NCI-H510A treated with DMSO at 0.1 percent for 48 hours (cell line): ENCODE results near the gene PTPN6.

Source experiments
- DNase-seq: peaks from one replicate; lab custom pipeline; 2025; lab: John Stamatoyannopoulos, UW

PTPN6 gene

DNA sequence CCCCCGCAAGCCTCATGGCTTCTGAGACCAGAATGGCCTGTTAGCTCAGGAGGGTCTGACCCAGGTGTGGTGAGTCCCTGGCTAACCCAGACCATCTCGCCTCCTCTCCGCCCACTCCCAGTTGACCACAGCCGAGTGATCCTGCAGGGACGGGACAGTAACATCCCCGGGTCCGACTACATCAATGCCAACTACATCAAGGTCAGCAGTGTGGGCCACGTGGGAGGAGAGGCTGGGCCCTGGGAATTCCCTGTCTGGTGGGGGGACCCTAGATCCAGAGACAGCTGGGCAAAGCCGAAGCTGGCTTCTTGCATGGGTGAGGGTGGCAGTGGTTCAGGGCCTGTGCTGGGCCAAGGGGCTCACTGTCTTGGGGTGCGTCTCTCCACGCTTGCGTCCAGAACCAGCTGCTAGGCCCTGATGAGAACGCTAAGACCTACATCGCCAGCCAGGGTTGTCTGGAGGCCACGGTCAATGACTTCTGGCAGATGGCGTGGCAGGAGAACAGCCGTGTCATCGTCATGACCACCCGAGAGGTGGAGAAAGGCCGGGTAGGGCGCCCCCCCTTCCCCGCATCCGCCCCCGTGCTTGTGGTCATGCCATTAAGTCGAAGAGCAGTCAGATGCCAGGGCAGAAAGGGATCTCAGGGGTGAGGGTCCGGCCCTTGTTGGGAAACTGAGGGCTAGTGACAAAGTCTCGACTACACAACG, 5.0 kb downstream of the PTPN6 start:
- no peak for DNase-seq

DNA sequence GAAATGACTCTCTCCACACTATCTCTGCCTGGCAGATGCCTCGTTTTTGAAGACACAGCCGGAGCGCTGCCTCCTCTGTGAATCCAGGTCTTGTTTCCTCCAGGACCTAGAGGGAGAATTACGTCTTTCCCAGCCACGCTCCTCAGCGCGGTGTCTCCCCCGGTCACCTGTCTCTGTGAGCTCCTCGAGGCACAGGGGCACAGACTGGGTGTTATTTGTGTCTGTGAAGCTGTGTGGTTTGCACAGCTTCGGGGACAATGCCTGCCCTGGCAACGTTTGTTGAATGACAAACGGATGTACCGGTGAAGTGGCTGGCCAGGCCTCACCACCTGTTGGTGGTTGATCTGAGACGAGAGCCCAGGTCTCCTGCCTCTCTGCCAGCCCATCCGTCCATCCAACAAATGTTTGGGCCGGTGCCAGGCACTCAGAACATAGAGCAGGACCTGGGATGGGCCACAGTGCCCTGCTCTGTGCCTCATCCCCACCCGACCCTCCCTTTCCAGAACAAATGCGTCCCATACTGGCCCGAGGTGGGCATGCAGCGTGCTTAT, 6.1 kb downstream of the PTPN6 start:
- no peak for DNase-seq

DNA sequence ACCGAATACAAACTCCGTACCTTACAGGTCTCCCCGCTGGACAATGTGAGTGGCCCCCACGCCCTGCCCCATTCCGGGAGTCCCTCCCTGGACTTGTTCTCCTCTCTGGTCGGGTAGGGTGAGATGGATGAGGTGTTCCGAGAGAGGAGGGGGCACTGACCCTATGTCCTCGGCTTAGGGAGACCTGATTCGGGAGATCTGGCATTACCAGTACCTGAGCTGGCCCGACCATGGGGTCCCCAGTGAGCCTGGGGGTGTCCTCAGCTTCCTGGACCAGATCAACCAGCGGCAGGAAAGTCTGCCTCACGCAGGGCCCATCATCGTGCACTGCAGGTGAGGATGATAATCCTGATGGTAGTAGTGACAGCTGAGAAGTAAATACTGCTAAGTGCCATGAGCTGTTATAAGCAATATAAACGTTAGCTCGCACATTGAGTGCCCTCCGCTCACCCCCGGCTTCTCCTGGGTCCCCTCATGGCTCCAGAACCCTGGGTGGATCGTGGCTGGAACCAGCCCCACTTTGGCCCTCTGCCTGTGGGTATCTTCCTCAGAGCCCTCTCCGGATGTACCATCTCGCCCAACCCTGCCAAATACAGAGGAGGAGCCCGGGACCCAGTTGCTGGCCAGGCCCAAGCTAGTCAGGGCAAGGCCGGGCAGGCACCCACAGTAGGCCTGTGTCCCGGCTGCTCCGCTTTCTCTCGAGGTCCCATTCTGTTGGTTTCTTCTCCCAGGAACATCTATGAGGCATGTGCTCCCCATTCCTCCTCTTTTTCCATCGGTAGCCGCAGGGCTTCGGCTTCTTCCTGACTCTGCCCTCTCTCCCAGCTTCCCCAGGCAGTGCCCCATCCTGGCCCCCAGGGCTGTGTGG, 6.8 kb downstream of the PTPN6 start:
- DNase-seq = no peak

DNA sequence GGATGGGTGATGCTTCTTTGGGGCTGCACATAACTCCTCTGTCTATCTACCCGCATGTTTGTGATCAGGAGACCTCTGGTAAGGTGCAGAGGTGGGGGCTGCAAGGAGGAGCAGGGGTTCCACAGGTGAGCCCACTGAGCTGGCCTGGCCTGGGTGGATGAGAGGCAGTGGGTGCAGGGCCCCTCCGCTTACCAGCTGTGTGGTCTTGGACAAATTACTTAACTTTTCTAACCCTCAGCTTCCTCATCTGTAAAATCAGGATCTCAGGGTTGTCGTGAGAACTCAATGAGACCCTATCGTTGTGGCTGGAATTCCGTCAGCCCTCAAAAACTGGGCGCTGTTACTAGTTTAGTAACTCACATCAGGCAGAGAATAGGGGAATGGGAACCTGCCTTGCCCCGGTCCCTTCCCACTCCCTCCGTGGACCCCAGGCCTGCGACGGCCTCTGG, 7.5 kb downstream of the PTPN6 start:
- DNase-seq = no peak

DNA sequence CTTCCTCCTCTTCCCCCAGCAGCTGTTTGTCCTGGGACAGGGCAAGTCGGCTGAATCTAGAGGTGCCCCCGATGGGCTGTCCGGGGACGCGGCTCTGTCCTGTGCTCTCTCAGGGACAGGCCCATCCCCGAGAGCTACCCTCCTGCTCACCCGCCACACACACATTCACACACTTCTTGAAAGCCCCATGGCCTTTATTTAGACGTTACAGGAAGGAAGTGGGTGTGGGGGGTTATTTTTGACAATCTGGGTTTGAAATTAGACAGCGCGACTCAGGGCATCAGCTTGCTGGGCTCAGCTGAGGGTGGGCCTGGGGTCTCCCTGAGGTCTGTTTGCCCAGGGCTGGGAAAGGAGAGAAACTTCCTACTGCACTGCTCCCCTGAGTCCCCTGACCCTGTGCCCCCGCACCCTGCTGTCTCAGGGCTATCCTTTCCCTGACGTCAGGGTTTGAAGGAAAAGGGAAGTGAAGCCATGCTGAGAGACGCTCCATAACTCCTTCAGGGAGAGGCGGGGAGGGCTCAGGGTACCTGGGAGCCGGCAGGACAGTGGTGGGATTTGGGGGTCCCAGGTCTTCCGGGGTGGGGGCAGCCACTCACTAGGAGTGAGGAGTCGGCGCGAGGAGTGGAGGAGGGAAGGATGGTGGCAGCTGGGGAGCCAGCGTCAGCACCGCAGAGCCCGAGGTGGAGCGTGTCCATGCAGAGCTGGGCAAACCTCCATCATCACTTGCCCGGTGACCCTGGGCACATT, 8.1 kb downstream of the PTPN6 start:
- no peak for DNase-seq

DNA sequence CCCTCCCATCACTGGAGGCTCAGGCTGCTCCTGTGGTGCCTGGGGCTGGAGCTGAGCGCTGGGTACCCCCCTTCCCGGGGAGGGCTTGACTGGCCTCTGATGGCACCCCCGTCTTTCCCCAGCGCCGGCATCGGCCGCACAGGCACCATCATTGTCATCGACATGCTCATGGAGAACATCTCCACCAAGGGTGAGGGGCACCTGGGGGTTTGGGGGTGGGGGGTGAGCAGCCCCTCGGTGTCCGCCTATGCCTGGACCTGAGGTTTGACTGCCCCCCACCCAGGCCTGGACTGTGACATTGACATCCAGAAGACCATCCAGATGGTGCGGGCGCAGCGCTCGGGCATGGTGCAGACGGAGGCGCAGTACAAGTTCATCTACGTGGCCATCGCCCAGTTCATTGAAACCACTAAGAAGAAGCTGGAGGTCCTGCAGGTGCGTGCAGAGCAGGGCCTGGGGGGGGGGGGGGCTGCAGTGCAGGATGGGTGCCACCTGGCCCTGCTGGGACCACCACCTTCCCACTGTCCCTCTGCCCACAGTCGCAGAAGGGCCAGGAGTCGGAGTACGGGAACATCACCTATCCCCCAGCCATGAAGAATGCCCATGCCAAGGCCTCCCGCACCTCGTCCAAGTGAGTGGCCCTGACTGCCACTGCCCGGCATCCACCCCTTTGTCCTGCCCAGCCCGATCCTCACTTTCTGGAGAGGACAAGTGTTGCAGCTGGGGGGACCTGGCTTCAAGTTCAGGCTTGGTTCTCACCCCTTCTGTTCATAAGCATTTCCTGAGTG, 8.8 kb downstream of the PTPN6 start:
- DNase-seq = no peak

DNA sequence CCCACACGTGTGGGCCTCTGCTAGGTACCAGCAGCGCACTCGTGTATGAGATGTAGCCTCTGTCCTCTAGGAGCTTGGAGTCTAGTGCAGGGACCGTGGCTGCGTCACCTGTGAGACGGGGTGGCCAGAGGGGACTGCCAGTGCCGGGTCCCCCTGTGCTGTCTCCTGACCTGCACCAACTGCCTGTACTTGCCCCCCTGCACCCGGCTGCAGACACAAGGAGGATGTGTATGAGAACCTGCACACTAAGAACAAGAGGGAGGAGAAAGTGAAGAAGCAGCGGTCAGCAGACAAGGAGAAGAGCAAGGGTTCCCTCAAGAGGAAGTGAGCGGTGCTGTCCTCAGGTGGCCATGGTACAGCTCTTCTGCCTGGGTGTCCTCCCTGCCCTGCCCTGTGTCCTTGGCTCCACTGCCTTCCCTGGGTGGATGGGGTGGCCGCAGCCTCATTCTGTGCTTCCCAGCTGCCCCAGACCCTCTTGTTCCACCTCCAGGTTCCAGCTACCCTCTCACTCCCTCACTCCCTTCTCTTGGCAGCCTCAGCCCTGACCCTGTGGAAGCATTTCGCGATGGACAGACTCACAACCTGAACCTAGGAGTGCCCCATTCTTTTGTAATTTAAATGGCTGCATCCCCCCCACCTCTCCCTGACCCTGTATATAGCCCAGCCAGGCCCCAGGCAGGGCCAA, 9.6 kb downstream of the PTPN6 start:
- DNase-seq = no peak

DNA sequence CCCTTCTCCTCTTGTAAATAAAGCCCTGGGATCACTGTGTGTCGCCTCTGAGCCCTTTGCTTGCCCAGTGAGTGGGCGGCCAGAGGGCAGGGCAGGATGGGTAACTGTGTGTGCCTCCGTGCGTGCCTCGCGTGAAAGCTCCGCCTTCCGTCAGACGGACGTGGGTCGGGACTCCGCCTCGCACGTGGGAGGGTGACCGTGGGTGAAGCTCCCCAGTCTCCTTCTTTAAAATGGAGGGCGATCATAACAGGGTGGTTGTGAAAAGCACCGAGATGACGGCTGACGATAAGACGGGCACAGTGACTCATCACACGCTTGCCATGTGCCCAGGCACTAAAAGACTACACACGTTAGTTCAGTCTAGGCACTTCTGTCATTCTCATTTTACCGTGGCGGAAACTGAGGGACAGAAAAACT, 10.1 kb downstream of the PTPN6 start:
- DNase-seq = no peak

DNA sequence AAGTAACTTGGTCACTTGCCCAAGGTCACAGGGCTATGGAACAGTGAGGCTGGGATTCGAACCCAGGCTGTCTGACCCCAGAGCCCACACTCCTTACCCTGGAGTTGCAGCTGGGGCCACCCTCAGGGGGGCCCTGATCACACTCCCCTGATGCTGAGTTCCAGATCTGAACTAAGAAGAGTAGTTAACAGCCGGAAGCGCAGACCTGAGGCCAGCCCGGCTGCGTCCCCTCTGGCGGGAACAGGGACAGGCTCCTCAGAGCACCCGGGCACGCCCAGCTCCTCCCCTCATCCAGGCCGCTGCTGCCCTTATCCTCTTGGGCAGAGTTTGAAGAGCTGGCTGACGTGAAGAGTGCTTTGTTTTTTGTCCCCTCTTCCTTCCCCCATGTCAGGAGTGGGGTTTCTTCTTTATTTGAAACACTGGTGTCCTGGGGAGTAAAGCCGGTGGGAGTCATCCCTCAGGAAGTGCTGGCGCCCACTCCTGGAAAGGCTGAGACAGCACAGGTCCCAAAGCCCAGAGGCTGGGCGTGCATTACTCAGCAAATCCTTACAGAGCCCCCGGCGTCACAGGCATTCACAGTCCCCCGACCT, 10.6 kb downstream of the PTPN6 start:
- peak; percentile 78 for DNase-seq

DNA sequence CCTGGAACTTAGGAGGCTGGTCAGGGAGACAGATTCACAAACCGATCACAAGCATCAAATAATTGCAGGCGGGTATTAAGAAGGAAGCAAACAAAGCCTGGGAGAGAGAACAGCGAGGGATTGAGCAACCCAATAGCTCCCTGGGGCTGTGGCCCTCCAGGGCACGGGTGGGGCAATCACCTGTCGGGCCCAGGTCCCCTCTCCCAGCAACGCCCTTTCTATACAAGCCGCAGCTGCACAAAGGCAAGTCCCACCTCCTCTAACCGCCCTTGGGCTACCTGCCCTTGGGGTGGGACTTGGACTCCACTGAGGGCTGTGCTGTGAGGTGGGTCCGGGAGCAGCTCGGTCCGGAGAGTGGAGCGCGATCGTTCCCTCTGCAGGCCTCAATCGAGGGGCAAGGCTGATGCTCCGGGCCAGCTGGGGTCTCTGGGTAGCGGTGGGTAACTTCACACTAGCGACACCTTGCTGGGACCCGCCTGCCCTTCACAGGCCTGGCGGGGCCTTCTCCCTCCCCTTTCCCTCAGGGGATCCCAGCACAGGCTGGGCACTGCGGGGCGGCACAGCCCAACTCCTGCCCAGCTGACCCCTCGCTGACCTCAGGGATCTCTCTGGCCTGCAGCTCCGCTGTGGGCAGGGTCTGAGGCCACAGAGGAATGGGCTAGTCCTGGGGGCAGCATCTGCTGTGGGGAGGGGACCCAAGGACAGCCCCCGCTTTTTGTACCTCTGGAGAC, 11.3 kb downstream of the PTPN6 start:
- DNase-seq = peak; percentile 78

DNA sequence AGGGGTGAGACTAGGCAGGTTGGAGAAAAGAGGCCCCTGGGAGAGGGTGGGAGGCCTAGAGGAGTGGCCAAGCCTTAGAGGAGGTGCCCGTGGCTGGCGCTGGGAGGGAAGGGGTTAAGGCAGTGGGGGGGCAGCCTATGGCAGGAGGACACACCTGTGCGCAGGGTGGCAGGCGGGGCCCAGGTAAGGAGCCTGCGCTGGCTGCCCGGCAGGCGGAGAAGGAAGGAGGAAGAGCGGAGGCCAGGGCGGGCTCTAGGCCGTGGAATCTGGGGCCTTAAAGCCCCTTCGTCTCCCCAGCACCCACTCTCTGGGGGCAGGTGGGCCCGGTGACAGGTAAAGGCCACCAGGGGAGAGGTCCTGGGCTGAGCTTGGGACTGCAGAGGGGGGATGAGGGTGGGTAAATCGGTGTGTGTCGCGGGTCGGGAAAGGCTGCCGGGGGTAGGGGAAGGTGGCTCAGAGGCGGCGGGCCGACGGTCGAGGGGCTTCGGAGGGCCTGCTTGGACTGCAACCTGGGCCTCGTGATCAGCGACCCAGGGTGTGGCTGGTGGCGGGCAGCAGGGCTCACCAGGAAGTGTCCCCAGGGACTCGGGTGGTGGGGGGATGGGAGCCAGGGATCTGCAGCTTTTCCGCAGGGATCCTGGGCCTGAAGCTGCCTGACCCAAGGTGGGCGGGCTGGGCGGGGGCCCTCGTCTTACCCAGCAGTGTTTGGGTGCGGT, 12.0 kb downstream of the PTPN6 start:
- DNase-seq = peak; percentile 67

DNA sequence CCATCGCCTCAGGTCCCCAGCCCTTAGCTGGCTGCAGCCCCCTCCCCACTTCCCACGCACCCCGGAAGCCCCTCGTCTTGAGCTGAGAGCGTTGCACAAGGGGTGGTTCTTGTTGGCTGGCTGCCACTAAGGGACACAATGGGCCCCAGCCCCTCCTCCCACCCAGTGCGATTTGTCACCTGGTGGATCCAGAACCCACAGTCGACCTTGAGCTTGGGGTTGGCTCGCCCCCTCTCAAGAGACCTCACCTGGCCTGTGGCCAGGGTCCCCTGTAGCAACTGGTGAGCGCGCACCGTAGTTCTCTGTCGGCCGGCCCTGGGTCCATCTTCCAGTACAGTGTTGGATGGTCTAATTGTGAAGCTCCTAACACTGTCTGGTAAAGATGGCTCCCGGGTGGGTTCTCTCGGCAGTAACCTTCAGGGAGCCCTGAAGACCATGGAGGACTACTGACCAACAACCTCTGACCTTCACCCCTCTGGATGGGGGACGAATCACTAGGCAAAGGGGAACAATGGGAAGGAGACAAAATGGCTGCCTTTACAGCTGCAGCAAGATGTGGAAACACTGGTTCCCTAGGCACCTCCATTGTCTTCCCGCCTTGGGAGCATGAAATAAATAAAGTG, 12.7 kb downstream of the PTPN6 start:
- no peak for DNase-seq

DNA sequence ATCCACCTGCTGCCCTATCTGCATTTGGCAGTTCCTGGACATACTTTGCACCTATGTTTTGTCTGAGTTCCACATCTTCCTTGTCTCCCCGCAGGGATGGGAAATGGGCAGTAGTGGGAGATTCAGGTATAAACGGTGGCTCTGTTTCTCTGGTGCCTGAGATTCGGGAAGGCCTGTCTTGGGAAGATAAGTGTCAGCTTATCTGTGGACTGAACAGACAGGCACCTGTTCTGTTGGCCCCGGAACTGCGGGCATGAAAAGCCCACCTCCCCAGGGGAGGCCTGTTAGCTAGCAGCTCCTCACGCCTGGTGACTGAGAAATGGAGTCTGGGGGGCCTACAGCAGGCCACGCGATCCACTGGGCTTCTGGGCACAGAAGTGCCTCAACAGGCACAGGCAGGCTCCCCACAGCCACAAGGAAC, 13.5 kb downstream of the PTPN6 start:
- DNase-seq = no peak

DNA sequence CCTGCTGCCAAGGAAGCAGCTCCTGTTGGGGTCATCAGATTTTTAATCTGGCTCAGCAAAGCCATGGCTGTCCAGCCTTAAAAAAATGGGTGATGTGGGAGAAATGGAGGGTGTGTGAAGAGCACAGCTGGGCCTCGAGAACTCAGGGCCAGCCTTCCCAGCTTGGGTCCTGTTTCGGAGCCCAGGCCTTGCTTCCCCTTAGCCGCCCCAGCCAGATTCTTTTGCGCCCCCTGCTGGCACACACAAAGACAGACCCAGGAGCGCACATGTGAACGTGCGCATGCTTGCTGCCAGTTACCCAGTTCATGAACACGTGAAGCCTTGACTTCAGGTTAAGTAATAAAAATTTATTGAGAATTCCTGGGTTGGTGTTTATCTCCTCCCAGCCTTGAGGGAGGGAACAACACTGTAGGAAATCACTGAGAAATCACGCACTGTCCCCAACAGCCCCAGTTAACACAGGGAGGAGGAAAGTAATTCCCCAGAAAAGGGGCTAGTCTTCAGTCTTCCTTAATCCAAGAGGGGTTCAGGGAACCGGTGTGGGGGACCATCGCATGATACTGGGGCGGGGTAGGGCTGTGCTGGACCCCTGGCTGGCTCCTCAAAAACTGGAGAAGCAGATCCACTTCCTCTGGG, 14.0 kb downstream of the PTPN6 start:
- DNase-seq = peak; percentile 59

DNA sequence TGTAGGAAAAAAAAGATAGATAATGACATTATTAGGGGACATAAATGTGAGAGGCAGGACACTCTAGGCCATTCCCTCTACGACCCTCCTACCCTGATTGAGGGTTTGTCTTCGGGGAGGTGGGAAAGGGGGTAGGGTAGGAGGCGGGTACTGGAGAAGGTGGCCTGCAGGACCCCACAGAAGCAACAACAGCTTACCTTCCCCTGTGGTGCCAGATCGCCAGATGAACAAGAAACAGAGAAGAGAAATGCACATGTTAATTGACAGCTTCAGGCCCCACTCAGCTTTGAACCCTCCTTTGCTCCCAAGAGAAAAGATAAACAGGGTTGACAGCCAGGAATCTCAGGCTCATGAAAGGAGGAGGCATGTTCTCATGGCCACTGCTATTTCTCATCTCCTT, 14.6 kb downstream of the PTPN6 start:
- no peak for DNase-seq

DNA sequence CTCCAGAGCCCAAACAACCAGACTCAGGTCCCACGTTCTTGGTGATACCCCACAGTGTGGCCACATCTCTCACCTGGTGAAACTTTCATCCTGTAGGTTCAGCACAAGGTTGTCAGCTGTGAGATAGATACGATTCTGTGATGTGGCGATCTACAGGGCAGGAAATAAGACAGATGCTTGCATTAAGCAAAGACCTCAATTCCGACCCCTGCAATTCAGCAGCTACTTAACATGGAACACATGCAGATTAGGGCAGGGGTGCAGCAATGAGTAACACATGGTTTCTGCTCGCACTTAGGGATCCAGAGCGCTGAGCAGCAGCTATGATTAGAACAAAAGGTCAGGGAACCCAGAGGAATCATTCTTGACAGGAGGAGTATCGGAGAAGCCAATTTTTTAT, 15.2 kb downstream of the PTPN6 start:
- no peak for DNase-seq

DNA sequence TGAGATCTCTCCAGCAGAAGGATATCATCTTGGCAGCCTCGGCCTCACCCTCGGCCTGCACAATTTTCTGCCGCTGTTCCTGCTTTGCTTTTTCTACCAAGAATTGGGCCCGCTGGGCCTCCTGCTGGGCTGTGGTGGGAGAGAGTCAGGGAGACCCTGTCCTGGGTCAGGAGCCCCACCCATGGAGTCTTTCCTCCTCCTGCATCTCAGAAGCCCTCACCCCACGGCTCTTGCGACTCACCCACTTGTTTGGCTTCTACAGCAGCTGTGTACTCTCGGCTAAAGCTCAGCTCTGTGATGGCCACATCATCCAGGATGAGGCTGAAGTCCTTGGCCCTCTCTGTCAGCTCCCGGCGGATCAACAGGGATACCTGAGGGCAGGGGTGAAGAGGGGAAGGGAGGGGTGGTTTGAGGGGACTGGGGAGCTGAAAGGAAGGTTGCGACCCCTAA, 16.5 kb downstream of the PTPN6 start:
- no peak for DNase-seq

DNA sequence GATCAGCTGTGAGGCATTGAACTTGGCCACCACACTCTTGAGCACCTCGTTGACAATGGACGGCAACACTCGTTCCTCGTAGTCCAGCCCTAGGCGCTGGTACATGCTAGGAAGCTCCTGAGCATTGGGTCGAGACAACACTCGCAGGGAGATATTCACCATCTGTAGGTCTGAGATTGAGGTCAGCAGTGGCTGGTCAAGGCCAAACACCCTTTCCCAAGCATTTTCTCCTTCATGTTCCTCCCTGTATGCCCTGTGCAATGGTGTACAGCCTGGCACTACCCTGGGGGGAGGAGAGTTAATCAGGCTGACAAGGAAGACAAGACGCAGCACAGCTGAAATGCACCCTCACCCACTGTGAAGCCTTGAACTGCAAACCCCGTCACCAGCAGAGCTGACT, 17.3 kb downstream of the PTPN6 start:
- no peak for DNase-seq
